WTC11 (cell line): Measurements from ENCODE around the gene EIF5. TPM values are rescaled to one million over a fixed set of nuclear protein-coding genes. Genes with fewer than 3 reads are reported as not detected.

Experiments
- ATAC-seq: fragments of 200-7000 bp; cut with Tn5 transposase; 2 replicates; pipeline ENCODE4 v1.10.0; 2021; ENCODE audit warnings: mild to moderate bottlenecking, moderate library complexity
- CTCF ChIA-PET: fragments of 300-600 bp; sonication (Branson Sonifier 250); formaldehyde crosslinking; loops from one replicate; lab custom pipeline; 2021; ENCODE audit warnings: antibody characterized with exemption; lab: Charles Lee
- POLR2A ChIA-PET: fragments of 350-600 bp; sonication (Branson Sonifier 250); formaldehyde crosslinking; loops from one replicate; lab custom pipeline; 2021; ENCODE audit warnings: antibody characterized with exemption; lab: Charles Lee
- DNase-seq: peaks from one replicate; pipeline ENCODE4 v3.0.0; 2021; ENCODE audit warnings: low spot score
- H3K27ac Mint-ChIP-seq: 2 replicates; pipeline ENCODE4 v1.8.0; 2021; ENCODE audit warnings: mixed read lengths
- H3K27me3 Mint-ChIP-seq: 2 replicates; pipeline ENCODE4 v1.8.0; 2021; ENCODE audit warnings: low read depth, mild to moderate bottlenecking, moderate library complexity, mixed read lengths
- H3K36me3 Mint-ChIP-seq: 2 replicates; pipeline ENCODE4 v1.8.0; 2021; ENCODE audit warnings: mixed read lengths
- H3K4me1 Mint-ChIP-seq: 2 replicates; pipeline ENCODE4 v1.8.0; 2022; ENCODE audit warnings: mixed read lengths
- H3K4me3 Mint-ChIP-seq: 2 replicates; pipeline ENCODE4 v1.8.0; 2021; ENCODE audit warnings: mild to moderate bottlenecking, moderate library complexity, mixed read lengths
- H3K9me3 Mint-ChIP-seq: 2 replicates; pipeline ENCODE4 v1.8.0; 2021; ENCODE audit warnings: mixed read lengths
- ELF4 ChIP-seq: sonication (generic); formaldehyde crosslinking; IDR thresholded peaks from 2 replicates; pipeline ENCODE4 v1.8.1; 2022; ENCODE audit warnings: low read depth, mild to moderate bottlenecking, moderate library complexity, missing genetic modification reagents
- ETV6 ChIP-seq: sonication (generic); formaldehyde crosslinking; IDR thresholded peaks from 2 replicates; pipeline ENCODE4 v1.8.1; 2022; ENCODE audit warnings: mild to moderate bottlenecking, missing genetic modification reagents
- FOXP1 ChIP-seq: sonication (generic); formaldehyde crosslinking; IDR thresholded peaks from 2 replicates; pipeline ENCODE4 v1.8.0; 2022; ENCODE audit warnings: missing genetic modification reagents, mild to moderate bottlenecking, moderate library complexity, borderline replicate concordance
- MYBL2 ChIP-seq: sonication (generic); formaldehyde crosslinking; IDR thresholded peaks from 2 replicates; pipeline ENCODE4 v1.8.1; 2023; ENCODE audit warnings: mild to moderate bottlenecking, moderate library complexity, missing genetic modification reagents
- NR2C2 ChIP-seq: sonication (generic); formaldehyde crosslinking; IDR thresholded peaks from 2 replicates; pipeline ENCODE4 v1.8.0; 2022; ENCODE audit warnings: mild to moderate bottlenecking, missing genetic modification reagents
- RELA ChIP-seq: sonication (generic); formaldehyde crosslinking; IDR thresholded peaks from 2 replicates; pipeline ENCODE4 v1.8.1; 2022; ENCODE audit warnings: missing genetic modification reagents, mild to moderate bottlenecking, borderline replicate concordance
- TEAD1 ChIP-seq: sonication (generic); formaldehyde crosslinking; IDR thresholded peaks from 2 replicates; pipeline ENCODE4 v1.8.0; 2022; ENCODE audit warnings: mild to moderate bottlenecking, missing genetic modification reagents
- TEAD4 ChIP-seq: sonication (generic); formaldehyde crosslinking; IDR thresholded peaks from 2 replicates; pipeline ENCODE4 v1.8.0; 2022; ENCODE audit warnings: mild to moderate bottlenecking, missing genetic modification reagents
- ZBTB21 ChIP-seq: sonication (generic); formaldehyde crosslinking; IDR thresholded peaks from 2 replicates; pipeline ENCODE4 v1.8.1; 2023; ENCODE audit warnings: mild to moderate bottlenecking, missing genetic modification reagents, borderline replicate concordance
- ZNF396 ChIP-seq: fragments of 250-450 bp; sonication (Bioruptor Pico); IDR thresholded peaks from 2 replicates; pipeline ENCODE4 v1.8.0; 2021; ENCODE audit warnings: mild to moderate bottlenecking, moderate library complexity, borderline replicate concordance
- ZNF416 ChIP-seq: fragments of 250-450 bp; sonication (Bioruptor Pico); IDR thresholded peaks from 2 replicates; pipeline ENCODE4 v1.9.0; 2021; ENCODE audit warnings: mild to moderate bottlenecking, inconsistent platforms
- total RNA-seq: library from RNA; stranded (reverse); gene quantifications from 3 replicates; pipeline ENCODE4 v1.2.3, GENCODE V29; 2021
- TF ChIP-seq, protein P1 (sequence below): fragments of 250-450 bp; sonication (Bioruptor Pico); IDR thresholded peaks from 2 replicates; pipeline ENCODE4 v1.9.0; 2021; ENCODE audit warnings: mild to moderate bottlenecking, borderline replicate concordance
- TF ChIP-seq, protein P2 (sequence below): fragments of 200-600 bp; IDR thresholded peaks from 2 replicates; pipeline ENCODE4 v1.8.0; 2022; ENCODE audit warnings: antibody characterized with exemption
- TF ChIP-seq, protein P3 (sequence below): sonication (generic); formaldehyde crosslinking; IDR thresholded peaks from 2 replicates; pipeline ENCODE4 v1.8.0; 2022; ENCODE audit warnings: mild to moderate bottlenecking, missing genetic modification reagents
- TF ChIP-seq, protein P4 (sequence below): sonication (generic); formaldehyde crosslinking; IDR thresholded peaks from 2 replicates; pipeline ENCODE4 v1.8.1; 2023; ENCODE audit warnings: mild to moderate bottlenecking, missing genetic modification reagents, borderline replicate concordance
- TF ChIP-seq, protein P5 (sequence below): sonication (generic); formaldehyde crosslinking; IDR thresholded peaks from 2 replicates; pipeline ENCODE4 v1.8.1; 2023; ENCODE audit warnings: mild to moderate bottlenecking, missing genetic modification reagents

The EIF5 gene
- total RNA-seq, 1 experiment from 2014 or later: 282 TPM

DNA sequence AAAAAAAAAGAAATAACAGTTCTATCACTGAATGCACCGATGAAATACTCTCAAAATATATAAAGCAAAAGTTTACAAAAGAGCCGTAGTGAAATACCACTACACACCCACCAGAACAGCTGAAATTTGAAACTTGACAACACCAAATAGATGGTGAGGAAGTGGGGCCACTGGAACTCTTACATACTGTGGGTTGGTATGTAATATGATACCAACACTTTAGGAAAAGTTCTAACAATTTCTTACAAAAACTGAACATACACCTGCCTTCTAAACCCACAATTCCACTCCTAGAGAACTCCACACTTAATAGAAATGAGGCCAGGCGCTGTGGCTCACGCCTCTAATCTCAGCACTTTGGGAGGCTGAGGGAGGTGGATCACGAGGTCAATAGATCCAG, 14.1 kb downstream of the EIF5 start:
- no peak for TF ChIP-seq MYBL2 (CRISPR knock-in tag)
- TF ChIP-seq ELF4: no peak
- TF ChIP-seq, protein P1, sequence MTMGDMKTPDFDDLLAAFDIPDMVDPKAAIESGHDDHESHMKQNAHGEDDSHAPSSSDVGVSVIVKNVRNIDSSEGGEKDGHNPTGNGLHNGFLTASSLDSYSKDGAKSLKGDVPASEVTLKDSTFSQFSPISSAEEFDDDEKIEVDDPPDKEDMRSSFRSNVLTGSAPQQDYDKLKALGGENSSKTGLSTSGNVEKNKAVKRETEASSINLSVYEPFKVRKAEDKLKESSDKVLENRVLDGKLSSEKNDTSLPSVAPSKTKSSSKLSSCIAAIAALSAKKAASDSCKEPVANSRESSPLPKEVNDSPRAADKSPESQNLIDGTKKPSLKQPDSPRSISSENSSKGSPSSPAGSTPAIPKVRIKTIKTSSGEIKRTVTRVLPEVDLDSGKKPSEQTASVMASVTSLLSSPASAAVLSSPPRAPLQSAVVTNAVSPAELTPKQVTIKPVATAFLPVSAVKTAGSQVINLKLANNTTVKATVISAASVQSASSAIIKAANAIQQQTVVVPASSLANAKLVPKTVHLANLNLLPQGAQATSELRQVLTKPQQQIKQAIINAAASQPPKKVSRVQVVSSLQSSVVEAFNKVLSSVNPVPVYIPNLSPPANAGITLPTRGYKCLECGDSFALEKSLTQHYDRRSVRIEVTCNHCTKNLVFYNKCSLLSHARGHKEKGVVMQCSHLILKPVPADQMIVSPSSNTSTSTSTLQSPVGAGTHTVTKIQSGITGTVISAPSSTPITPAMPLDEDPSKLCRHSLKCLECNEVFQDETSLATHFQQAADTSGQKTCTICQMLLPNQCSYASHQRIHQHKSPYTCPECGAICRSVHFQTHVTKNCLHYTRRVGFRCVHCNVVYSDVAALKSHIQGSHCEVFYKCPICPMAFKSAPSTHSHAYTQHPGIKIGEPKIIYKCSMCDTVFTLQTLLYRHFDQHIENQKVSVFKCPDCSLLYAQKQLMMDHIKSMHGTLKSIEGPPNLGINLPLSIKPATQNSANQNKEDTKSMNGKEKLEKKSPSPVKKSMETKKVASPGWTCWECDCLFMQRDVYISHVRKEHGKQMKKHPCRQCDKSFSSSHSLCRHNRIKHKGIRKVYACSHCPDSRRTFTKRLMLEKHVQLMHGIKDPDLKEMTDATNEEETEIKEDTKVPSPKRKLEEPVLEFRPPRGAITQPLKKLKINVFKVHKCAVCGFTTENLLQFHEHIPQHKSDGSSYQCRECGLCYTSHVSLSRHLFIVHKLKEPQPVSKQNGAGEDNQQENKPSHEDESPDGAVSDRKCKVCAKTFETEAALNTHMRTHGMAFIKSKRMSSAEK (CRISPR knock-in tag): no peak
- TF ChIP-seq TEAD1 (CRISPR knock-in tag): no peak
- TF ChIP-seq, protein P2, sequence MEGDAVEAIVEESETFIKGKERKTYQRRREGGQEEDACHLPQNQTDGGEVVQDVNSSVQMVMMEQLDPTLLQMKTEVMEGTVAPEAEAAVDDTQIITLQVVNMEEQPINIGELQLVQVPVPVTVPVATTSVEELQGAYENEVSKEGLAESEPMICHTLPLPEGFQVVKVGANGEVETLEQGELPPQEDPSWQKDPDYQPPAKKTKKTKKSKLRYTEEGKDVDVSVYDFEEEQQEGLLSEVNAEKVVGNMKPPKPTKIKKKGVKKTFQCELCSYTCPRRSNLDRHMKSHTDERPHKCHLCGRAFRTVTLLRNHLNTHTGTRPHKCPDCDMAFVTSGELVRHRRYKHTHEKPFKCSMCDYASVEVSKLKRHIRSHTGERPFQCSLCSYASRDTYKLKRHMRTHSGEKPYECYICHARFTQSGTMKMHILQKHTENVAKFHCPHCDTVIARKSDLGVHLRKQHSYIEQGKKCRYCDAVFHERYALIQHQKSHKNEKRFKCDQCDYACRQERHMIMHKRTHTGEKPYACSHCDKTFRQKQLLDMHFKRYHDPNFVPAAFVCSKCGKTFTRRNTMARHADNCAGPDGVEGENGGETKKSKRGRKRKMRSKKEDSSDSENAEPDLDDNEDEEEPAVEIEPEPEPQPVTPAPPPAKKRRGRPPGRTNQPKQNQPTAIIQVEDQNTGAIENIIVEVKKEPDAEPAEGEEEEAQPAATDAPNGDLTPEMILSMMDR: no peak
- TF ChIP-seq ZNF396 (CRISPR knock-in tag): no peak
- TF ChIP-seq TEAD4 (CRISPR knock-in tag): no peak
- no peak for TF ChIP-seq NR2C2 (CRISPR knock-in tag)
- no peak for TF ChIP-seq RELA (CRISPR knock-in tag)
- no peak for TF ChIP-seq ETV6 (CRISPR knock-in tag)
- no peak for TF ChIP-seq FOXP1 (CRISPR knock-in tag)
- TF ChIP-seq, protein P3, sequence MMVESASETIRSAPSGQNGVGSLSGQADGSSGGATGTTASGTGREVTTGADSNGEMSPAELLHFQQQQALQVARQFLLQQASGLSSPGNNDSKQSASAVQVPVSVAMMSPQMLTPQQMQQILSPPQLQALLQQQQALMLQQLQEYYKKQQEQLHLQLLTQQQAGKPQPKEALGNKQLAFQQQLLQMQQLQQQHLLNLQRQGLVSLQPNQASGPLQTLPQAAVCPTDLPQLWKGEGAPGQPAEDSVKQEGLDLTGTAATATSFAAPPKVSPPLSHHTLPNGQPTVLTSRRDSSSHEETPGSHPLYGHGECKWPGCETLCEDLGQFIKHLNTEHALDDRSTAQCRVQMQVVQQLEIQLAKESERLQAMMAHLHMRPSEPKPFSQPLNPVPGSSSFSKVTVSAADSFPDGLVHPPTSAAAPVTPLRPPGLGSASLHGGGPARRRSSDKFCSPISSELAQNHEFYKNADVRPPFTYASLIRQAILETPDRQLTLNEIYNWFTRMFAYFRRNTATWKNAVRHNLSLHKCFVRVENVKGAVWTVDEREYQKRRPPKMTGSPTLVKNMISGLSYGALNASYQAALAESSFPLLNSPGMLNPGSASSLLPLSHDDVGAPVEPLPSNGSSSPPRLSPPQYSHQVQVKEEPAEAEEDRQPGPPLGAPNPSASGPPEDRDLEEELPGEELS (CRISPR knock-in tag): no peak
- TF ChIP-seq ZNF416 (CRISPR knock-in tag): no peak
- TF ChIP-seq, protein P4, sequence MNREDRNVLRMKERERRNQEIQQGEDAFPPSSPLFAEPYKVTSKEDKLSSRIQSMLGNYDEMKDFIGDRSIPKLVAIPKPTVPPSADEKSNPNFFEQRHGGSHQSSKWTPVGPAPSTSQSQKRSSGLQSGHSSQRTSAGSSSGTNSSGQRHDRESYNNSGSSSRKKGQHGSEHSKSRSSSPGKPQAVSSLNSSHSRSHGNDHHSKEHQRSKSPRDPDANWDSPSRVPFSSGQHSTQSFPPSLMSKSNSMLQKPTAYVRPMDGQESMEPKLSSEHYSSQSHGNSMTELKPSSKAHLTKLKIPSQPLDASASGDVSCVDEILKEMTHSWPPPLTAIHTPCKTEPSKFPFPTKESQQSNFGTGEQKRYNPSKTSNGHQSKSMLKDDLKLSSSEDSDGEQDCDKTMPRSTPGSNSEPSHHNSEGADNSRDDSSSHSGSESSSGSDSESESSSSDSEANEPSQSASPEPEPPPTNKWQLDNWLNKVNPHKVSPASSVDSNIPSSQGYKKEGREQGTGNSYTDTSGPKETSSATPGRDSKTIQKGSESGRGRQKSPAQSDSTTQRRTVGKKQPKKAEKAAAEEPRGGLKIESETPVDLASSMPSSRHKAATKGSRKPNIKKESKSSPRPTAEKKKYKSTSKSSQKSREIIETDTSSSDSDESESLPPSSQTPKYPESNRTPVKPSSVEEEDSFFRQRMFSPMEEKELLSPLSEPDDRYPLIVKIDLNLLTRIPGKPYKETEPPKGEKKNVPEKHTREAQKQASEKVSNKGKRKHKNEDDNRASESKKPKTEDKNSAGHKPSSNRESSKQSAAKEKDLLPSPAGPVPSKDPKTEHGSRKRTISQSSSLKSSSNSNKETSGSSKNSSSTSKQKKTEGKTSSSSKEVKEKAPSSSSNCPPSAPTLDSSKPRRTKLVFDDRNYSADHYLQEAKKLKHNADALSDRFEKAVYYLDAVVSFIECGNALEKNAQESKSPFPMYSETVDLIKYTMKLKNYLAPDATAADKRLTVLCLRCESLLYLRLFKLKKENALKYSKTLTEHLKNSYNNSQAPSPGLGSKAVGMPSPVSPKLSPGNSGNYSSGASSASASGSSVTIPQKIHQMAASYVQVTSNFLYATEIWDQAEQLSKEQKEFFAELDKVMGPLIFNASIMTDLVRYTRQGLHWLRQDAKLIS: no peak
- TF ChIP-seq, protein P5, sequence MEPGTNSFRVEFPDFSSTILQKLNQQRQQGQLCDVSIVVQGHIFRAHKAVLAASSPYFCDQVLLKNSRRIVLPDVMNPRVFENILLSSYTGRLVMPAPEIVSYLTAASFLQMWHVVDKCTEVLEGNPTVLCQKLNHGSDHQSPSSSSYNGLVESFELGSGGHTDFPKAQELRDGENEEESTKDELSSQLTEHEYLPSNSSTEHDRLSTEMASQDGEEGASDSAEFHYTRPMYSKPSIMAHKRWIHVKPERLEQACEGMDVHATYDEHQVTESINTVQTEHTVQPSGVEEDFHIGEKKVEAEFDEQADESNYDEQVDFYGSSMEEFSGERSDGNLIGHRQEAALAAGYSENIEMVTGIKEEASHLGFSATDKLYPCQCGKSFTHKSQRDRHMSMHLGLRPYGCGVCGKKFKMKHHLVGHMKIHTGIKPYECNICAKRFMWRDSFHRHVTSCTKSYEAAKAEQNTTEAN (CRISPR knock-in tag): no peak
- TF ChIP-seq ZBTB21: no peak
- POLR2A ChIA-PET: interaction anchor here (6.5 kb wide), 1 partner anchor 13 kb away, joined by 39 read pairs; the partner anchor contains the start of gene EIF5
- Mint-ChIP-seq H3K36me3 (peaks cover 18% of the 10 kb centered on the region), H3K9me3 (no peaks in the 10 kb centered on the region), H3K4me3 (no peak overlapping the region), H3K27ac (no peak overlapping the region), H3K4me1 (peaks cover 19% of the 10 kb centered on the region), H3K27me3 (no peaks in the 10 kb centered on the region)
- DNase-seq (no peak), ATAC-seq (no peak)
- CTCF ChIA-PET: interaction anchor here (1.5 kb wide), 1 partner anchor 43 kb away, joined by 6 read pairs; no protein-coding TSS in a partner anchor
